WTC11 (cell line): ENCODE measurements around the gene TMTC3. TPM values are rescaled to one million over a fixed set of nuclear protein-coding genes. Genes with fewer than 3 reads are reported as not detected.
A peak's percentile ranks its signal among the peaks of the same experiment; 100 is the strongest.

Experiments used
- ATAC-seq: fragments of 200-7000 bp; cut with Tn5 transposase; 2 replicates; pipeline ENCODE4 v1.10.0; 2021; ENCODE audit warnings: mild to moderate bottlenecking, moderate library complexity
- Bru-seq: library from RNA; stranded (reverse); fragments of 400-500 nt; gene quantifications from one replicate; lab custom pipeline; 2021; lab: Mats Ljungman, UMichigan
- CTCF ChIA-PET: fragments of 300-600 bp; sonication (Branson Sonifier 250); formaldehyde crosslinking; loops from one replicate; lab custom pipeline; 2021; ENCODE audit warnings: antibody characterized with exemption; lab: Charles Lee
- POLR2A ChIA-PET: fragments of 350-600 bp; sonication (Branson Sonifier 250); formaldehyde crosslinking; loops from one replicate; lab custom pipeline; 2021; ENCODE audit warnings: antibody characterized with exemption; lab: Charles Lee
- DNase-seq: peaks from one replicate; pipeline ENCODE4 v3.0.0; 2021; ENCODE audit warnings: low spot score
- H3K27ac Mint-ChIP-seq: 2 replicates; pipeline ENCODE4 v1.8.0; 2021; ENCODE audit warnings: mixed read lengths
- H3K27me3 Mint-ChIP-seq: 2 replicates; pipeline ENCODE4 v1.8.0; 2021; ENCODE audit warnings: low read depth, mild to moderate bottlenecking, moderate library complexity, mixed read lengths
- H3K36me3 Mint-ChIP-seq: 2 replicates; pipeline ENCODE4 v1.8.0; 2021; ENCODE audit warnings: mixed read lengths
- H3K4me1 Mint-ChIP-seq: 2 replicates; pipeline ENCODE4 v1.8.0; 2022; ENCODE audit warnings: mixed read lengths
- H3K4me3 Mint-ChIP-seq: 2 replicates; pipeline ENCODE4 v1.8.0; 2021; ENCODE audit warnings: mild to moderate bottlenecking, moderate library complexity, mixed read lengths
- H3K9me3 Mint-ChIP-seq: 2 replicates; pipeline ENCODE4 v1.8.0; 2021; ENCODE audit warnings: mixed read lengths
- AFF4 ChIP-seq: sonication (generic); formaldehyde crosslinking; IDR thresholded peaks from 2 replicates; pipeline ENCODE4 v1.8.1; 2023; ENCODE audit warnings: mild to moderate bottlenecking, missing genetic modification reagents, borderline replicate concordance
- E2F5 ChIP-seq: sonication (generic); formaldehyde crosslinking; IDR thresholded peaks from 2 replicates; pipeline ENCODE4 v1.8.1; 2022; ENCODE audit warnings: mild to moderate bottlenecking, moderate library complexity, missing genetic modification reagents
- ETV6 ChIP-seq: sonication (generic); formaldehyde crosslinking; IDR thresholded peaks from 2 replicates; pipeline ENCODE4 v1.8.1; 2022; ENCODE audit warnings: mild to moderate bottlenecking, missing genetic modification reagents
- FOXK1 ChIP-seq: sonication (generic); formaldehyde crosslinking; IDR thresholded peaks from 2 replicates; pipeline ENCODE4 v1.8.0; 2022; ENCODE audit warnings: mild to moderate bottlenecking, moderate library complexity, missing genetic modification reagents
- FOXP4 ChIP-seq: sonication (generic); formaldehyde crosslinking; IDR thresholded peaks from 2 replicates; pipeline ENCODE4 v1.8.0; 2022; ENCODE audit warnings: mild to moderate bottlenecking, missing genetic modification reagents
- GABPB1 ChIP-seq: sonication (generic); formaldehyde crosslinking; IDR thresholded peaks from 2 replicates; pipeline ENCODE4 v1.8.1; 2023; ENCODE audit warnings: mild to moderate bottlenecking, missing genetic modification reagents
- GTF2I ChIP-seq: fragments of 250-450 bp; sonication (Bioruptor Pico); conservative IDR thresholded peaks from 2 replicates; pipeline ENCODE4 v1.4.0; 2021; ENCODE audit warnings: mild to moderate bottlenecking
- HMGXB4 ChIP-seq: sonication (generic); formaldehyde crosslinking; IDR thresholded peaks from 2 replicates; pipeline ENCODE4 v1.8.1; 2023; ENCODE audit warnings: mild to moderate bottlenecking, moderate library complexity, missing genetic modification reagents
- IRF1 ChIP-seq: sonication (generic); formaldehyde crosslinking; IDR thresholded peaks from 2 replicates; pipeline ENCODE4 v1.8.0; 2023; ENCODE audit warnings: missing genetic modification reagents
- JUN ChIP-seq: sonication (generic); formaldehyde crosslinking; IDR thresholded peaks from 2 replicates; pipeline ENCODE4 v1.8.0; 2023; ENCODE audit warnings: mild to moderate bottlenecking, missing genetic modification reagents
- MAX ChIP-seq: sonication (generic); formaldehyde crosslinking; IDR thresholded peaks from 2 replicates; pipeline ENCODE4 v1.8.0; 2022; ENCODE audit warnings: mild to moderate bottlenecking, missing genetic modification reagents
- SMAD4 ChIP-seq: sonication (generic); formaldehyde crosslinking; IDR thresholded peaks from 2 replicates; pipeline ENCODE4 v1.8.0; 2022; ENCODE audit warnings: mild to moderate bottlenecking, missing genetic modification reagents
- STAT6 ChIP-seq: sonication (generic); formaldehyde crosslinking; conservative IDR thresholded peaks from 2 replicates; pipeline ENCODE4 v1.8.1; 2023; ENCODE audit warnings: mild to moderate bottlenecking, low read depth, missing genetic modification reagents, moderate library complexity
- USF2 ChIP-seq: sonication (generic); formaldehyde crosslinking; IDR thresholded peaks from 2 replicates; pipeline ENCODE4 v1.8.1; 2023; ENCODE audit warnings: mild to moderate bottlenecking, missing genetic modification reagents, moderate library complexity
- ZNF121 ChIP-seq: sonication (generic); formaldehyde crosslinking; IDR thresholded peaks from 2 replicates; pipeline ENCODE4 v1.8.0; 2023; ENCODE audit warnings: missing genetic modification reagents
- ZNF232 ChIP-seq: sonication (generic); formaldehyde crosslinking; IDR thresholded peaks from 2 replicates; pipeline ENCODE4 v1.8.0; 2022; ENCODE audit warnings: mild to moderate bottlenecking, missing genetic modification reagents
- long read RNA-seq, 3 experiments: library from RNA in 1 of 3; library from capped mRNA in 1 of 3; library from polyadenylated mRNA in 1 of 3; unstranded in 2 of 3; stranded (forward) in 1 of 3; transcript quantifications; one replicate each; pipeline ENCODE4 v2.0.0, GENCODE V29; 2021
- total RNA-seq: library from RNA; stranded (reverse); gene quantifications from 3 replicates; pipeline ENCODE4 v1.2.3, GENCODE V29; 2021

Gene TMTC3
- 36.9 to 39.8 TPM (median 38.8 TPM) in 3 replicates for total RNA-seq
- Bru-seq, nascent RNA: percentile 89 among the genes with signal in this experiment
- long read RNA-seq, experiment 1, full-length matches to known transcripts: 68 of 115 reads
- long read RNA-seq, experiment 1, partial matches to known transcripts: 27 of 115 reads
- long read RNA-seq, experiment 1, other reads (novel, unspliced or antisense): 20 of 115 reads
- long read RNA-seq, experiment 2, full-length matches to known transcripts: 2 of 44 reads
- long read RNA-seq, experiment 2, partial matches to known transcripts: 0 of 44 reads
- long read RNA-seq, experiment 2, other reads (novel, unspliced or antisense): 42 of 44 reads
- long read RNA-seq, experiment 3, full-length matches to known transcripts: 2 of 4 reads
- long read RNA-seq, experiment 3, partial matches to known transcripts: 0 of 4 reads
- long read RNA-seq, experiment 3, other reads (novel, unspliced or antisense): 2 of 4 reads

- ATAC-seq: peak; percentile 95
- Mint-ChIP-seq H3K27ac (peak within 1 kb of the TSS; percentile 89), H3K9me3 (no peaks in the 10 kb centered on the region), H3K4me1 (peaks cover 35% of the 10 kb centered on the region), H3K4me3 (peak within 1 kb of the TSS; percentile 92), H3K27me3 (no peaks in the 10 kb centered on the region; the same call in 1 of the 2 replicates), H3K36me3 (no peaks in the 10 kb centered on the region; the same call in 1 of the 2 replicates)
- peak; percentile 100 for TF ChIP-seq ZNF121 (CRISPR knock-in tag)
- peak; percentile 70 for TF ChIP-seq MAX (CRISPR knock-in tag)
- no peak for TF ChIP-seq AFF4 (CRISPR knock-in tag)
- TF ChIP-seq JUN (CRISPR knock-in tag): no peak
- no peak for TF ChIP-seq IRF1 (CRISPR knock-in tag)
- 0 out of 2 replicates have a peak, but pooled peaks have one; percentile 20 for TF ChIP-seq GTF2I (CRISPR knock-in tag)
- TF ChIP-seq USF2: peak; percentile 42; the same call in 1 of the 2 replicates
- peak; percentile 36; the same call in 1 of the 2 replicates for TF ChIP-seq FOXK1
- TF ChIP-seq ETV6: peak; percentile 71
- TF ChIP-seq HMGXB4 (CRISPR knock-in tag): 0 out of 2 replicates have a peak, but pooled peaks have one; percentile 40
- TF ChIP-seq SMAD4 (CRISPR knock-in tag): no peak
- TF ChIP-seq STAT6 (CRISPR knock-in tag): no peak
- 0 out of 2 replicates have a peak, but pooled peaks have one; percentile 21 for TF ChIP-seq ZNF232
- peak; percentile 45 for TF ChIP-seq GABPB1
- TF ChIP-seq E2F5 (CRISPR knock-in tag): 0 out of 2 replicates have a peak, but pooled peaks have one; percentile 15
- peak; percentile 18; the same call in 1 of the 2 replicates for TF ChIP-seq FOXP4
- DNase-seq: peak; percentile 93
- POLR2A ChIA-PET: interaction anchor here (0.7 kb wide), 1 partner anchor 436 kb away, joined by 3 read pairs; no protein-coding TSS in a partner anchor
- CTCF ChIA-PET: interaction anchor here (0.6 to 1.2 kb wide), 2 partner anchors 251 to 436 kb away, joined by 3 to 7 read pairs; no protein-coding TSS in a partner anchor
Measured at GRCh38 chr12:88141774-88142609, at the start of gene TMTC3, which contains the start of gene CEP290. Gene TMTC3 (plus strand): TSS chr12:88142307. CDS start chr12:88148316, 6,009 bp downstream. Gene CEP290 (minus strand): TSS chr12:88142088. CDS start chr12:88141307, 781 bp downstream.
